ENCODE data around the gene CCIN. TPM values are rescaled to one million over a fixed set of nuclear protein-coding genes. Genes with fewer than 3 reads are reported as not detected.

Gene CCIN
- total and polyA plus RNA-seq, 9 of the 15 experiments (the other 6 are each of a cell fraction or from before 2014, with no cell fraction given), result not detected

- TF ChIP-seq SOX6 (IDR thresholded peaks at IDR 0.05), result no peak
- no CpG with 5 or more reads among the region's 2 CpGs for WGBS (ENCODE audit: insufficient coverage, low coverage, missing lambda C conversion rate)
- H2AFZ ChIP-seq (ENCODE audit: low read depth, low read length), result no peak overlapping the region
- in situ Hi-C loops (cut with MboI), result no loop called here
- H4K20me1 ChIP-seq (replicated peaks; ENCODE audit: control insufficient read depth, insufficient read depth, low read length), result no peaks in the 10 kb centered on the region
- no peaks in the 10 kb centered on the region for H3K79me2 ChIP-seq (ENCODE audit: control insufficient read depth, insufficient read depth, low read length)
- H3K9me3 ChIP-seq (replicated peaks; ENCODE audit: control insufficient read depth, insufficient read depth, low read depth, low read length), result 0 out of 2 replicates have a peak, but pooled peaks cover 1% of the 10 kb centered on the region
- ChIA-PET POLR2A (no interaction called here), CTCF (ENCODE audit: low intra/inter-chr PET ratio) (interaction anchor here (0.5 kb wide), 1 partner anchor 17 kb away, joined by 3 read pairs; no protein-coding TSS in a partner anchor)
- FAIRE-seq, result no peak
- no peak overlapping the region for H3K4me3 ChIP-seq
- no peaks in the 10 kb centered on the region for H3K9me1 ChIP-seq (ENCODE audit: control insufficient read depth, insufficient read depth, low read length)
- intact Hi-C loops (cut with micrococcal nuclease), result no loop called here
- H3K27ac ChIP-seq (ENCODE audit: extremely low read depth, low read depth, low read length), result no peak overlapping the region
- no peaks in the 10 kb centered on the region for H3K36me3 ChIP-seq (ENCODE audit: control insufficient read depth, insufficient read depth, low read length)
- H3K9ac ChIP-seq (ENCODE audit: insufficient read depth in 1 of 2, low read depth in 2 of 2, low read length in 2 of 2), result no peak overlapping the region
- BruUV-seq (replicated peaks), result no TSS peak
- DNase-seq (ENCODE audit: extremely low read depth in 1 of 4, low spot score in 3 of 4), result no peak
- H3K4me2 ChIP-seq (ENCODE audit: insufficient read depth, low read length), result no peak overlapping the region
- H3K4me1 ChIP-seq (replicated peaks in 1 of 2; ENCODE audit: control insufficient read depth in 2 of 2, insufficient read depth in 2 of 2, low read length in 2 of 2), result peaks cover 3 to 10% of the 10 kb centered on the region in 2 experiments; a peak in 3 of 5 replicates
- H3K27me3 ChIP-seq (ENCODE audit: control insufficient read depth in 2 of 2, insufficient read depth in 2 of 2, low read length in 2 of 2), result no peaks in the 10 kb centered on the region
- ATAC-seq, result no peak
These were observed 8.0 kb upstream of the CCIN start for GRCh38 chr9:36161187-36161586.

GRCh38 chr9:36162211-36162738 lies 6.9 kb upstream of the CCIN start:
- in situ Hi-C loops (cut with MboI), result no loop called here
- no peak overlapping the region for H2AFZ ChIP-seq (ENCODE audit: low read depth, low read length)
- H3K9me3 ChIP-seq (replicated peaks; ENCODE audit: control insufficient read depth, insufficient read depth, low read depth, low read length), result no peaks in the 10 kb centered on the region
- CTCF ChIA-PET (ENCODE audit: low intra/inter-chr PET ratio), result no interaction called here
- ATAC-seq (no peak), DNase-seq (ENCODE audit: extremely low read depth in 1 of 4, low spot score in 3 of 4) (no peak), FAIRE-seq (no peak)
- no peak overlapping the region for H3K9ac ChIP-seq (ENCODE audit: insufficient read depth in 1 of 2, low read depth in 2 of 2, low read length in 2 of 2)
- no peak overlapping the region for H3K4me3 ChIP-seq
- H3K9me1 ChIP-seq (ENCODE audit: control insufficient read depth, insufficient read depth, low read length), result no peaks in the 10 kb centered on the region
- 42% methylated on average over 14 of the region's 17 CpGs for WGBS (ENCODE audit: insufficient coverage, low coverage, missing lambda C conversion rate)
- no peak overlapping the region for H3K4me2 ChIP-seq (ENCODE audit: insufficient read depth, low read length)
- POLR2A ChIA-PET, result no interaction called here
- H3K4me1 ChIP-seq (replicated peaks in 1 of 2; ENCODE audit: control insufficient read depth in 2 of 2, insufficient read depth in 2 of 2, low read length in 2 of 2), result peaks cover 3 to 16% of the 10 kb centered on the region in 2 experiments; a peak in 3 of 5 replicates
- H4K20me1 ChIP-seq (replicated peaks; ENCODE audit: control insufficient read depth, insufficient read depth, low read length), result no peaks in the 10 kb centered on the region
- BruUV-seq (replicated peaks), result no TSS peak
- intact Hi-C loops (cut with micrococcal nuclease), result no loop called here
- no peaks in the 10 kb centered on the region for H3K27me3 ChIP-seq (ENCODE audit: control insufficient read depth in 2 of 2, insufficient read depth in 2 of 2, low read length in 2 of 2)
- no peaks in the 10 kb centered on the region for H3K79me2 ChIP-seq (ENCODE audit: control insufficient read depth, insufficient read depth, low read length)
- H3K36me3 ChIP-seq (ENCODE audit: control insufficient read depth, insufficient read depth, low read length), result no peaks in the 10 kb centered on the region
- no peak for TF ChIP-seq RNF2 (IDR thresholded peaks at IDR 0.05)
- no peak for TF ChIP-seq FIP1L1 (IDR thresholded peaks at IDR 0.05; ENCODE audit: low read depth, low read length, poor library complexity, severe bottlenecking)
- no peak for TF ChIP-seq RNF219 (CRISPR knock-in tag; IDR thresholded peaks at IDR 0.05)
- TF ChIP-seq RFX7 (CRISPR knock-in tag; IDR thresholded peaks at IDR 0.05), result no peak
- no peak for TF ChIP-seq COPS2 (conservative IDR thresholded peaks at IDR 0.05)
- no peak for TF ChIP-seq HNRNPLL (IDR thresholded peaks at IDR 0.05; ENCODE audit: low read depth, low read length, poor library complexity, severe bottlenecking)
- no peak for TF ChIP-seq IRF1 (CRISPR knock-in tag; IDR thresholded peaks at IDR 0.05; ENCODE audit: borderline replicate concordance)
- no peak for TF ChIP-seq ZNF41 (CRISPR knock-in tag; conservative IDR thresholded peaks at IDR 0.05)
- TF ChIP-seq CHD1 (IDR thresholded peaks at IDR 0.05; ENCODE audit: low read length), result no peak
- H3K27ac ChIP-seq (ENCODE audit: extremely low read depth, low read depth, low read length), result no peak overlapping the region

All from K562 (cell line).